NCI-H187 (cell line): ENCODE measurements around the gene FEN1.

ENCODE experiments used
- DNase-seq, 2 experiments: peaks; one replicate each; lab custom pipeline; 2025; lab: John Stamatoyannopoulos, UW

FEN1 gene

GRCh38 chr11:61792310-61793082 lies at the start of gene FEN1, which contains the start of gene TMEM258:
Gene FEN1, plus strand, starts transcription at chr11:61792911. Its CDS starts 2,451 bp downstream, at chr11:61795362.
Gene TMEM258, minus strand, starts transcription at chr11:61792599. Its CDS starts 41 bp downstream, at chr11:61792558.
- DNase-seq = peak; percentile 78 to 83

GRCh38 chr11:61743486-61744095 lies 49.1 kb upstream of the FEN1 start:
- no peak for DNase-seq

- no peak for DNase-seq
Measured at GRCh38 chr11:61744181-61744580, 48.5 kb upstream of the FEN1 start.

- DNase-seq = no peak
Measured at GRCh38 chr11:61744609-61745156, 48.0 kb upstream of the FEN1 start.

GRCh38 chr11:61745781-61746441 lies 46.8 kb upstream of the FEN1 start:
- no peak for DNase-seq

- DNase-seq = no peak
Measured at GRCh38 chr11:61746442-61747191, 46.1 kb upstream of the FEN1 start.

- peak in 1 of 2 experiments; percentile 6 for DNase-seq
Measured at GRCh38 chr11:61747192-61747966, 45.3 kb upstream of the FEN1 start.

- DNase-seq = no peak
Measured at GRCh38 chr11:61747967-61748285, 44.8 kb upstream of the FEN1 start.

GRCh38 chr11:61749591-61750217 lies 43.0 kb upstream of the FEN1 start:
- no peak for DNase-seq

GRCh38 chr11:61750631-61751273 lies 42.0 kb upstream of the FEN1 start:
- no peak for DNase-seq

GRCh38 chr11:61751384-61751783 lies 41.3 kb upstream of the FEN1 start:
- DNase-seq = no peak

- DNase-seq = no peak
Measured at GRCh38 chr11:61752117-61752924, 40.4 kb upstream of the FEN1 start, which contains the start of gene MYRF. Gene MYRF, plus strand, starts transcription at chr11:61752636. Its CDS starts 109 bp downstream, at chr11:61752745.

- DNase-seq = no peak
Measured at GRCh38 chr11:61752925-61753521, 39.7 kb upstream of the FEN1 start.

- DNase-seq = no peak
Measured at GRCh38 chr11:61753672-61754071, 39.0 kb upstream of the FEN1 start.

GRCh38 chr11:61754534-61755482 lies 37.9 kb upstream of the FEN1 start:
- no peak for DNase-seq

GRCh38 chr11:61756147-61756451 lies 36.6 kb upstream of the FEN1 start:
- DNase-seq = no peak

GRCh38 chr11:61756452-61757212 lies 36.1 kb upstream of the FEN1 start:
- DNase-seq = no peak
